Transverse colon (tissue), 4 donors: ENCODE measurements around the gene ROR1.

ENCODE experiments used
- EP300 ChIP-seq: sonication (generic); formaldehyde crosslinking; IDR thresholded peaks from one replicate; pipeline ENCODE4 v1.6.1; 2017; ENCODE audit warnings: antibody characterized with exemption, low read depth
- POLR2A ChIP-seq: fragments of 450-650 bp; IDR thresholded peaks from one replicate; pipeline ENCODE4 v1.6.1; 2016; ENCODE audit warnings: antibody characterized with exemption, mild to moderate bottlenecking, moderate library complexity
- POLR2AphosphoS5 ChIP-seq, 3 donors: sonication (generic); formaldehyde crosslinking; IDR thresholded peaks; one replicate each; pipeline ENCODE4 v1.6.1; 2016; ENCODE audit warnings: antibody characterized with exemption in 3 of 3
- TF ChIP-seq, protein P1 (sequence below), 5 experiments: fragments of 200-600 bp in 3 of 5; fragments of 450-650 bp in 2 of 5; sonication (generic) in 3 of 5; IDR thresholded peaks; 1 replicate in 2 of 5; 2 replicates in 3 of 5; pipeline ENCODE4 v1.5.1; 2016 to 2017; ENCODE audit warnings: antibody characterized with exemption in 5 of 5, inconsistent platforms in 3 of 5, mild to moderate bottlenecking in 2 of 5, moderate library complexity in 1 of 5

DNA sequence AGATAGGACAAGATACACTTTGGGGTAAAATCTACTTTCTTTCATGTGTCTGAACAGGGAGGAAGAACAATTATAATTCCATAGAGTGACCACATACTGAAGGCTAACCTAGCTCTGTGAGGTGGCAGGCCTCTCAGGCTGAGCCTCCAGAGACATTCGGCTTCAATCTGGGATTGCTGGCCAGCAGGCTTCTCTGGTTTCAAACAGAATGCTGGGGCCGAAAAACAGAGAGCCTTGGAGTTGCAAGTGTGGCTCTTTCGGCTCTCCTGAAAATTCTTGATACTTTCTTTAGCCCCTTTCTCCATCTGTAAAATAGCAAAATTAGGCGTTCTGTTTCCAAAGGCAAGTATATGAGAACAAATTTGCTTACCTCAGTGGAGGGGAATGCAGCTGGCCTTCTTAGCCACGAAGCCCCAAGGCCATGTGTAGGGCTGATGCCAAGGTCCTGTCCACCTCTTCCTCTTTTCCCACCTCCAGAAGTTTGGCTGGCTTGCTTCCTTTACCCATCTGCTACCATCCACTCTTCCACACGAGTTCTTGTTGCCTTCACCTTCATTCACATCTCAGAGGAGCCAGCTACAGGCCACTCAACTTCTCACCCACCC, 399.6 kb downstream of the ROR1 start:
- TF ChIP-seq POLR2A (no peak), POLR2AphosphoS5 (IDR thresholded peaks at IDR 0.05) (no peak), EP300 (no peak)
- TF ChIP-seq, protein P1, sequence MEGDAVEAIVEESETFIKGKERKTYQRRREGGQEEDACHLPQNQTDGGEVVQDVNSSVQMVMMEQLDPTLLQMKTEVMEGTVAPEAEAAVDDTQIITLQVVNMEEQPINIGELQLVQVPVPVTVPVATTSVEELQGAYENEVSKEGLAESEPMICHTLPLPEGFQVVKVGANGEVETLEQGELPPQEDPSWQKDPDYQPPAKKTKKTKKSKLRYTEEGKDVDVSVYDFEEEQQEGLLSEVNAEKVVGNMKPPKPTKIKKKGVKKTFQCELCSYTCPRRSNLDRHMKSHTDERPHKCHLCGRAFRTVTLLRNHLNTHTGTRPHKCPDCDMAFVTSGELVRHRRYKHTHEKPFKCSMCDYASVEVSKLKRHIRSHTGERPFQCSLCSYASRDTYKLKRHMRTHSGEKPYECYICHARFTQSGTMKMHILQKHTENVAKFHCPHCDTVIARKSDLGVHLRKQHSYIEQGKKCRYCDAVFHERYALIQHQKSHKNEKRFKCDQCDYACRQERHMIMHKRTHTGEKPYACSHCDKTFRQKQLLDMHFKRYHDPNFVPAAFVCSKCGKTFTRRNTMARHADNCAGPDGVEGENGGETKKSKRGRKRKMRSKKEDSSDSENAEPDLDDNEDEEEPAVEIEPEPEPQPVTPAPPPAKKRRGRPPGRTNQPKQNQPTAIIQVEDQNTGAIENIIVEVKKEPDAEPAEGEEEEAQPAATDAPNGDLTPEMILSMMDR (IDR thresholded peaks at IDR 0.05), result no peak
